Panc1 (cell line): Measurements from ENCODE around the gene SEPHS1. TPM values are rescaled to one million over a fixed set of nuclear protein-coding genes. Genes with fewer than 3 reads are reported as not detected.
A peak's percentile ranks its signal among the peaks of the same experiment; 100 is the strongest.

ENCODE experiments used
- ATAC-seq: fragments of 200-7000 bp; cut with Tn5 transposase; 2 replicates; pipeline ENCODE4 v1.9.1; 2020; ENCODE audit warnings: mild to moderate bottlenecking, moderate library complexity
- BruUV-seq: library from RNA; stranded (reverse); fragments of 400-500 nt; replicated peaks from 2 replicates; lab custom pipeline; 2021; lab: Mats Ljungman, UMichigan
- CTCF ChIA-PET: fragments of 300-600 bp; sonication (Branson Sonifier 250); formaldehyde crosslinking; loops from one replicate; lab custom pipeline; 2022; ENCODE audit warnings: antibody characterized with exemption; lab: Charles Lee
- POLR2A ChIA-PET: fragments of 300-600 bp; sonication (Branson Sonifier 250); formaldehyde crosslinking; loops from one replicate; lab custom pipeline; 2022; ENCODE audit warnings: antibody characterized with exemption; lab: Charles Lee
- DNase-seq: peaks from one replicate; pipeline ENCODE4 v3.0.0-alpha.2; 2010; ENCODE audit warnings: low read depth, low spot score
- H3K27ac ChIP-seq: 2 replicates; pipeline ENCODE4 v1.5.1; 2011; ENCODE audit warnings: mild to moderate bottlenecking, low read length, inconsistent platforms
- H3K27me3 ChIP-seq: fragments of 200-500 bp; sonication (Bioruptor generic); 2 replicates; pipeline ENCODE4 v1.6.0; 2014; ENCODE audit warnings: low read length, inconsistent platforms; ENCODE audit not compliant: control insufficient read depth, insufficient read depth
- H3K36me3 ChIP-seq: fragments of 200-500 bp; sonication (Bioruptor generic); 2 replicates; pipeline ENCODE4 v1.5.1; 2014; ENCODE audit warnings: inconsistent platforms, mild to moderate bottlenecking, low read length, moderate library complexity; ENCODE audit not compliant: control insufficient read depth, insufficient read depth
- H3K4me1 ChIP-seq: 2 replicates; pipeline ENCODE4 v1.5.1; 2011; ENCODE audit warnings: inconsistent platforms, mild to moderate bottlenecking, low read length, moderate library complexity; ENCODE audit not compliant: control insufficient read depth, insufficient read depth
- H3K4me3 ChIP-seq, 2 experiments: 2 replicates each; pipeline ENCODE4 v1.5.1; 2011 to 2012; ENCODE audit warnings: low read depth in 2 of 2, low read length in 2 of 2, mild to moderate bottlenecking in 2 of 2, inconsistent platforms in 1 of 2, moderate library complexity in 1 of 2
- H3K9me3 ChIP-seq: fragments of 200-500 bp; sonication (Bioruptor generic); 2 replicates; pipeline ENCODE4 v1.5.1; 2014; ENCODE audit warnings: low read depth, mild to moderate bottlenecking, inconsistent platforms, low read length, moderate library complexity; ENCODE audit not compliant: control insufficient read depth, insufficient read depth
- CTCF ChIP-seq: fragments of 450-650 bp; IDR thresholded peaks from 2 replicates; pipeline ENCODE4 v1.5.1; 2017; ENCODE audit warnings: mild to moderate bottlenecking
- POLR2AphosphoS5 ChIP-seq: IDR thresholded peaks from 2 replicates; pipeline ENCODE4 v1.6.1; 2012; ENCODE audit warnings: mild to moderate bottlenecking, low read depth, low read length, moderate library complexity
- REST ChIP-seq, 2 experiments: IDR thresholded peaks; 2 replicates each; pipeline ENCODE4 v1.6.1; 2011 to 2012; ENCODE audit warnings: low read depth in 2 of 2, control low read depth in 1 of 2, low read length in 1 of 2, mild to moderate bottlenecking in 1 of 2, moderate library complexity in 1 of 2; ENCODE audit not compliant: insufficient read depth in 1 of 2
- SIN3A ChIP-seq: IDR thresholded peaks from 2 replicates; pipeline ENCODE4 v1.6.1; 2012; ENCODE audit warnings: low read depth, mild to moderate bottlenecking, low read length, moderate library complexity, borderline replicate concordance; ENCODE audit not compliant: insufficient read depth
- TCF7L2 ChIP-seq: IDR thresholded peaks from 2 replicates; pipeline ENCODE4 v1.6.1; 2011; ENCODE audit warnings: mild to moderate bottlenecking, low read depth, low read length, inconsistent platforms
- in situ Hi-C: cut with HindIII; loops from 2 replicates; pipeline ENCODE4 v1.10.0; 2016; ENCODE audit warnings: low sequenced_read_pairs, low pct_unique_long_range_greater_than_20kb
- intact Hi-C: fragments of 100-400 bp; cut with micrococcal nuclease; formaldehyde crosslinking; loops from one replicate; pipeline ENCODE4 v1.10.0; 2022; ENCODE audit not compliant: unreplicated experiment
- total RNA-seq: library from RNA; stranded (reverse); gene quantifications from one replicate; pipeline ENCODE4 v1.2.1, GENCODE V29; 2021; ENCODE audit not compliant: unreplicated experiment

The SEPHS1 gene
- total RNA-seq, 1 experiment from 2014 or later: 47.1 TPM

- DNase-seq: no peak
- CTCF ChIA-PET: no interaction called here
- Histone ChIP-seq H3K9me3 (no peaks in the 10 kb centered on the region), H3K4me1 (no peaks in the 10 kb centered on the region), H3K36me3 (peaks cover 2% of the 10 kb centered on the region; the same call in 1 of the 2 replicates), H3K27me3 (no peaks in the 10 kb centered on the region), H3K4me3 (no peak overlapping the region), H3K27ac (no peak overlapping the region)
- TF ChIP-seq REST (IDR thresholded peaks at IDR 0.05; ENCODE audit: insufficient read depth in 1 of 2, low read depth in 2 of 2, low read length in 1 of 2): no peak
- TF ChIP-seq POLR2AphosphoS5: no peak
- in situ Hi-C loops (no loop called here), intact Hi-C loops (no loop called here)
- TSS peak; percentile 12 for BruUV-seq
- ATAC-seq: no peak
- POLR2A ChIA-PET: no interaction called here
Measured at GRCh38 chr10:13340626-13341376, 7.3 kb downstream of the SEPHS1 start.

GRCh38 chr10:13340068-13340467, 8.0 kb downstream of the SEPHS1 start:
- no peak overlapping the region for H3K4me3 ChIP-seq
- no peaks in the 10 kb centered on the region for H3K4me1 ChIP-seq
- H3K27ac ChIP-seq: no peak overlapping the region
- TF ChIP-seq CTCF (no peak), POLR2AphosphoS5 (no peak), SIN3A (no peak), REST (IDR thresholded peaks at IDR 0.05; ENCODE audit: insufficient read depth in 1 of 2, low read depth in 2 of 2, low read length in 1 of 2) (no peak), TCF7L2 (no peak)
- CTCF ChIA-PET: no interaction called here
- BruUV-seq: no TSS peak
- no peaks in the 10 kb centered on the region for H3K9me3 ChIP-seq
- POLR2A ChIA-PET: no interaction called here
- peaks cover 2% of the 10 kb centered on the region; the same call in 1 of the 2 replicates for H3K36me3 ChIP-seq
- intact Hi-C loops (no loop called here), in situ Hi-C loops (no loop called here)
- DNase-seq: no peak
- ATAC-seq: no peak
- no peaks in the 10 kb centered on the region for H3K27me3 ChIP-seq
